GM19324 (cell line): ENCODE measurements around the gene UFD1.

Experiments used
- ATAC-seq: cut with Tn5 transposase; IDR thresholded peaks from one replicate; pipeline ENCODE4 v1.9.1; 2021; ENCODE audit warnings: mild to moderate bottlenecking, moderate library complexity; ENCODE audit not compliant: unreplicated experiment, low FRiP score

The UFD1 gene, protein sequence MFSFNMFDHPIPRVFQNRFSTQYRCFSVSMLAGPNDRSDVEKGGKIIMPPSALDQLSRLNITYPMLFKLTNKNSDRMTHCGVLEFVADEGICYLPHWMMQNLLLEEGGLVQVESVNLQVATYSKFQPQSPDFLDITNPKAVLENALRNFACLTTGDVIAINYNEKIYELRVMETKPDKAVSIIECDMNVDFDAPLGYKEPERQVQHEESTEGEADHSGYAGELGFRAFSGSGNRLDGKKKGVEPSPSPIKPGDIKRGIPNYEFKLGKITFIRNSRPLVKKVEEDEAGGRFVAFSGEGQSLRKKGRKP

DNA sequence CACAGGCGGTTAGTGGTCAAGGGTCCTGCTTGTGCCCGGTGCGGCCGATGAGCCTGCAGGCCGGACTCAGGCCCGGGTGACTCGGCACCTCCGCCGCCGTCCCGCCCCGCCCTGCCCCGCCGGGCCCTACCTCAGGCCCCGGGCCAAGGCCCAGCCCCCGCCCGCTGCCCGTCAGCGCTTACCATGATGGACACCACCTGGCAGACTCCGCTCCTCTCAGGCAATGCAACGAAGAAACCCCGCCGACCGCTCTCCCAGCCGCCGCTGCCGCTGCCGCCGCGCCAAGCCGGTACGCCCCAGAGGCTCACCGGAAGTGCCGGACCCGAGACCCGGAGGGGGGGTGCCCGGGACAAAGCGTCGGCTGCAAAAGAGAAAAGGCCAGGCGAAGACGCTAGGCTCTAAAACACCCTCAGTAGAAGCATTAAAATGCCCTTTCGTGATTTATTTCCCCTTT, at the start of gene UFD1:
Gene UFD1 (minus strand): TSS at position 293 of the 454 bp plus-strand sequence. CDS start 108 bp downstream, at position 185.
- ATAC-seq = peak; percentile 58

DNA sequence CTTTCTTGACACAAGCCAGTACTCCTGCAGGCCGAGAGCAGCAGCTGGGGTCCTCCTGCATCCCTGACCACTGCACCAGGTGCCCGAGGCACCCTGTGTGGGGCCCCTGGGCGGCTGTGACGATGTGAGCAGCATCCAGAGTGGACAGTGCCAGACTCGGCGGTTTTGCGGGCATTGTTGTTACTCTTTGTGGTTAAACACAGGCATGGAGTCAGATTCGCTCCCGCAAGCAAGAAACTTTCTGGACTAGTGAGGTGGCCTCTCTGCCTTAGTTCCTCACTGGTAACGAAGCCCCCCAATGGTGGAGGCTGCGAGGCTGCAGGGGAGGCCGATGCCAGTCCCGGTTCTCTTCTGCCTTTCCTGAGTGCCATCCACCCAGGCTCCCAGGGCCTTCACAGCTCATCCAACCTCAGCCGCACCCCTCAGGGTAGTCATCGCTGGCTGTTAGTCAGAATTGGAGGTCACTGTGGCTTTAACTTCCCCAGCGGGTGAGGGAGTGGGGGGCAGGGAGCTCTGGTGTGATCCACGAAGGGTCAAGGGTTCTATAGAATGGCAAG, 48.9 kb upstream of the UFD1 start:
- no peak for ATAC-seq

DNA sequence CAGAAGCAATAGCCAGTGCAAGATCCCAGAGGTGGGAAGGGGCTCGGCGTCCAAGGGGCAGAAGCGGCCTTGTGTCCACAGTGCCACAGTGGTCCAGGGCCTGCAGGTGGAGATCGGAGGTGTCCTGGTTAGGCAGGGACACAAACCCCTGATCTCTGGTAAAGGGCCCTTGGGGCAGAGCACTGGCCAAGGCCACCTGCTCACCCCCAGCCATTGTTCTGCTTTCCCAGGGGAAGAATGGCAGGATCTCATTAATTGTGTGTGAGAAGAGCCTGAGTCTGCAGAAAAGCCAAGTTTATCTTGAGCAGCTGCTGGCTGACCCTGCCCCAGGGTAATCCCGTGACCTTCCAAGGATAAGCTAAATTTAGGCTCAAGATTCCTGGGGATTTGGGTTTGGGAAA, 48.3 kb upstream of the UFD1 start:
- ATAC-seq = no peak

DNA sequence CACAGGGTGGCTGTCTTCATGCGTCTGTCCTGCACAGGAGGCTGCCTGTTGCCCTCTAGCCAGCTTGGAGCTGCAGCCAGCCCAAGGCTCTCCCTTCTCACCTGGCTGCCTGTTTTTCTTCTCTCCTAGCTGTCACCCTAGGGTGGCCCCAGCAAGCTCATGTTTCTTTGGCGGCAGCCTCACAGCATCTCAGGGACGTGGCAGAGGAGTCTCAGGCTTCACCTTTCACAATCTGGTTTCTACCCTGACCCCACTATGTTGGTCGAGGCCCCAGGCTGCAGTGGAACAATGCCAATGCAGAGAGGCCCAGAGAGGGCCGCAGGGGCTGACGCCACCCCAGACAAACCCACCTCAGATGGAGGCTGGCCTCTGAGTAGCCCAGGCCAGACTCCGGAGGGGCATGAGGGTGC, 47.7 kb upstream of the UFD1 start:
- ATAC-seq = no peak

DNA sequence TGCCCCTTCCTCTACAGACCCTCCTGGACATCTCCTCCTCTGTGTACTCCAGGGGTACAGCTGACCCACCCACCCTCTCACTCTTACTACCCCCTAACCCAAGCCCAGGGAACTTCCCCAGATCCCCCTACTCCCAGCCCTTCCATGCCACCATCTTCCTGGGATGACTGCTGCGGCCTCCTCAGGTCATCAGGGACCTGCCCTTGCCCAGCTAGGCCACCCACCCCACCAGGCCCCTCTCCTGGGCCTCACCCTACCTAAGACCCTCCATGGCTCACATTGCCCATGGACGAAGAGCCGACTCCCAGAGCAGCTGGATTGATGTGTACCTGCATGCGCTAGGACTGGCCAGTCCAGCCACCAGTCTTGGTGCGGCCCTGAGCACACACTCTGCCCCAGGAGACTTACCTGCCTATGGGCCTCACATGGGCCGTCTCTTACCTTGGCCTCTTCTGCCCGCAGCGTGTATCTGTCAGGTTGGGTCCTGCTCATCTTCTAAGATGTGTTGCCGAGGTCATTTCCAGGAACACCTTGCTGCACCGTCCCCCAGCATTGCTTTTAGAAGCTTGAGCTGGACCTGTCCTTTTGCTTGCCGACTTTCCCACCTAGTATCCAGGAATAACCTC, 47.2 kb upstream of the UFD1 start:
- no peak for ATAC-seq

DNA sequence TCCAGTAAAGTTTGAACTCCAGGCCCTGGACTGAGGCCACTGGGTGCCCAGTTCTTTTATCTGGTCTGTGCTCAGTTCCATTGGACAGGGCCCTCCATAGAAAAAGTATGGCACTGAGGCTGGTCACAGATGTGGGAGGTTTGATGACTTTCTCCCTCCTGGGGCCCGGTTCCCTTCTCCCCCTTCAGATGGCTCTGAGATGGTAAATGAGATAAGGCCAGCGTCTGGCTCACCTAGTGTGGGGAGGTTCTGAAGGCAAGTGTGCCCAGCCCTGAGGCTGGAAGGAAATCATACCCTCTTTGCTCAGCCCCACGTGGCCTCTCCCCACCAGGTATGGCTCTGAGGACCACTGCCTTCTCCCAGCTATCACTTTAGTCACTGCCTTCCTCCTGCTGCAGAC, 46.7 kb upstream of the UFD1 start:
- ATAC-seq = no peak

DNA sequence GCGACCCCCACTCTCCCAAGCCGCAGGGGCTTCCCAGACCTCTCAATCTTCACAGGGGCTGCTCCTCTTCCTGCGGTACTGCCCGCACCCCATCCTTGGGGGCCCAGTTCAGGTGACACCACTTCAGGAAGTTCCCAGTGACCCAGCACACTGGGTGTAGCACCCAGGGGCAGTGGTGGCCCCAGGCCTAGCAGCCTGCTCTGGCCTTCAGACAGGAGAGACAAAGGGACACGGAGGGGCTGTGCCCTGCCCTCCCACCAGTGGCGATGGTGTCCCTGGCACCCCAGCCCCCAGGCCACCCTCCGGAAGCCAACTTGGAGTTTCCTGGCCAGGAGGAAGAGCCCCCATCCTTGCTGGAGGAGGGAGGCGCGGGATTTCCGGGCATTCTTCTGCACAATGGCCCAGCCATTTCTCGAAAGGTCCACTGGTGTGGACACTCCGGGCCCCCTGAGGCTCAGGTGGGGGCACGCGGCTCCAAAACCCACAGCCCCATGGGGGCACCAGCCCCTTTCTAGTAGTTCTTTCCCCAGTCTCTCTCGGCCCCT, 46.2 kb upstream of the UFD1 start:
- ATAC-seq = no peak

DNA sequence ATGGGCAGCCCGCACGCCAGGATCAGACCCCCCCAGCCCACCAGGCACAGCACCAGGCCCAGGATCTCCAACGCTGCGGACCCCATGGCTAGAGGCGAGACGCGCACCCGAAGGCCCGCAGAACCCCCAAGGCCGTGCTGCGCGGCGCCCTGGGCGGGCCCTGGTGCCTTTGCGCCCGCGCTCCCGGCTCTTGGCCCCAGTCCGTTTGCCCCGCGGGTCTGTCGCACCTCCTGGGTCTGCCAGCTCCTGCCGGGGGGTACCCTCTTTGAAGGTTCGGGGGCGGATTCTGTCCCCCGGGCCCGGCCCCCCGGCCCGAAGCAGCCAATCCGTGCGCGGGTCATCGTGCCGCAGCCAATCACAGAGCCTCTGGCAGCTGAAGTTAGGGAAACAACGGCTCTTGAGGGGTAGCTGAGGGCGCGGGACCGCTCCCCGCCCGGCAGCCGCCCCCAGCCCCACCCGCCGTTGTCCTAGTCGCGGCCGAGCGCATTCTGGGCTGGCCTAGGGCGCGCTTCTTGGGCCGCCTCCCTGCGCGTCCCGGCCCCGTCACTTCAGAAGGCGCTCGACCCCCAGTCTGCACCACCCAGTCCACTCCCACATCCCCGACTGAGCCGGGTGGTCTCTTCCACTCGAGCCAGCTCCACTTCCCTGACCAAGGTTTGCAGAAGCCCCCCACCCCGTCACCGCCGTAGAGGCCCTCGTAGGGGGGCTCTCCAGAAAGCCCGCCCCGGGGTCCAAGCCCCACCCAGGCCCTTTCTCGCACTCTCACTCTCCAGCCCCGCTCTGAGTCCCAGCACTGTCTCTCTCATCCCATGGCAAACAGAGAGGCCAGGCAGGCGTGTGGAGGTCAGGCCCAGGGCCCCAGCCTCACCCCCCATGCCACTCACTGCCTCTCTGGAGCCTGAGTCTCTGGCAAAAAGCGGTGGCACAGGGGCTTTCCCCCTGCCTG, 45.5 kb upstream of the UFD1 start, which contains the start of gene CLDN5:
Gene CLDN5 (minus strand): TSS at position 241 of the 946 bp plus-strand sequence. CDS start 155 bp downstream, at position 86.
- no peak for ATAC-seq

DNA sequence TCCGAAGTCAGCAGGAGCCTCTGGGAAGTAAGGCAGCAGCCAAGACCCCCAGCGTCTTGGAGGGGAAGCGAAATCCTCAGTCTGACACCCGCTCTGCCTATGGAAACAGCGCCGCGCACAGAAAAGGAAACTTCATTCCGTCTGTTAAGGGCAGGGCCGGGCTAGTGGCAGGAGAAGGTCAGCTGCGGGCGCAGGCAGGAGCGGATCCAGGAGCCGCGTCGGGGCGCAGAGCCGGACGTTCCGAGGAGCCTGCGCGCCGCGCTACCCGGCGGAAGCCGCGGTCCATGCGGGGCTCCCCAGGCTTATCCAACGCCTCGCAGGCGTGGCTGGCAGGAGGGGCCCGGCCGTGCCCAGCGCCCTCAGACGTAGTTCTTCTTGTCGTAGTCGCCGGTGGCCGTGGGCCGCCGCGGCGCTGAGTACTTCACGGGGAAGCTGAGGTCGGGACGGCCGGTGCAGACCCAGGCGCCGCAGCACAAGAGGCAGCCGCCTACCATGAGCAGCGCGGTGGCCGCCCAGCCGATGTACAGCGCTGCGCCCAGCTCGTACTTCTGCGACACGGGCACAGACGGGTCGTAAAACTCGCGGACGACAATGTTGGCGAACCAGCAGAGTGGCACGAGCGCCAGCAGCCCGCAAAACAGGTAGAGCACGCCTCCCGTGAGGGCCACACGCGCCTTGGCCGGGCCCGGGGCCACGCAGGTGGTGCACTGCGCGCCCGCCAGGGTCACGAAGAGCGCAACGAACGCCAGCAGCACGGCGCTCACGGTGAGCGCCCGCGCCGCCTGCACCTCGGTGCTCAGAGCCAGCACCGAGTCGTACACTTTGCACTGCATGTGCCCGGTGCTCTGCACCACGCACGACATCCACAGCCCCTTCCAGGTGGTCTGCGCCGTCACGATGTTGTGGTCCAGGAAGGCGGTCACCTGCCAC, 44.5 kb upstream of the UFD1 start:
- no peak for ATAC-seq

DNA sequence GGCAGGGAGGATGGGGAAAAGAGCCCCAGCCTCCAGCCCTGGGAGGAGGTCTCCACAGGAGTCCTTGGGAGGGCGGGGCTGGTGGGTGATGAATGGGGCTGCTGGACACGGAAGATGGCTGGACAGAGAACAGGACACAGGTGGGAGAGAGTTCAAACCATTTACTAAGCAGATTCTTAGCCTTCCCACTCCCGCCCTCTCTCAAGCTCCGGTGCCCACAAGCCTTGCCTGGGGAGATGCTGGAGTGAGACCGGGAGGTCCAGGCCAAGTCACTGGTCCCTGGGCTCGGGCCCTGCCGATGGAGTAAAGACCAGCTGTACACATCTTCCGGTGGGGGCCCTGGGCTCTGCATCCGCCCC, 43.9 kb upstream of the UFD1 start:
- ATAC-seq = no peak

DNA sequence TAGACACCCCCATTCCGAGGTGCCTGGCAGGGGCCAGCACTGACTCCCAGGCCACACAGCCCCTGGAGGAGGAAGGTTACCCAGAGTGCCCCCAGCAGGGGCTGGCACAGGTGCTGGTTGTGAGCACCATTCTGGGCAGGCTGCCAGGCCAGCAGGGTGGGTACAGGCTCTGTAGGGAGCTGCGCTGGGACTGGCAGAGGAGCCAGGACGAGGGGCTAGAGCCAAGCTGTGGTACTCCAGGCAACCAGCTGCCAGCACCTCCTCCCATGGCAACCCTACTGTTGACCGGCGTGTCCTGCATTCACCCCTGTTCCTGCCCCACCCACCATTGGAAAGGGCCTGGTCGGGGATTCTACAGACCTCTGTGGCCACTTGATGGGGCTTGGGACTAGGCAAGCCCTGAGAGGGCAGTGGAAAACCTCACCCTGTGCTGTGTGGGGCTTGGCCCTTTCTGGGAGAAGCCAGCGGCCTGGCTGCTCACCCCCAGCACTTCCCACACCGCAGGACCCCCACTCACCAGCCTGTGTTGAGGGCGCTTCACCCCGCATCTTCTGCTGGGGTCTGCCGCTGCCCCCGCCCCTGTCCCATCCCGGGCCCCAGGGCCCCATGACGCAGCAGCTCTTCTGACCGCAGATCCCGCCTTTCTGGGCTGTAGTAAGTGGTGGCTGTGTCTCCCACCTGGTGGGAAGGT, 43.3 kb upstream of the UFD1 start:
- no peak for ATAC-seq

DNA sequence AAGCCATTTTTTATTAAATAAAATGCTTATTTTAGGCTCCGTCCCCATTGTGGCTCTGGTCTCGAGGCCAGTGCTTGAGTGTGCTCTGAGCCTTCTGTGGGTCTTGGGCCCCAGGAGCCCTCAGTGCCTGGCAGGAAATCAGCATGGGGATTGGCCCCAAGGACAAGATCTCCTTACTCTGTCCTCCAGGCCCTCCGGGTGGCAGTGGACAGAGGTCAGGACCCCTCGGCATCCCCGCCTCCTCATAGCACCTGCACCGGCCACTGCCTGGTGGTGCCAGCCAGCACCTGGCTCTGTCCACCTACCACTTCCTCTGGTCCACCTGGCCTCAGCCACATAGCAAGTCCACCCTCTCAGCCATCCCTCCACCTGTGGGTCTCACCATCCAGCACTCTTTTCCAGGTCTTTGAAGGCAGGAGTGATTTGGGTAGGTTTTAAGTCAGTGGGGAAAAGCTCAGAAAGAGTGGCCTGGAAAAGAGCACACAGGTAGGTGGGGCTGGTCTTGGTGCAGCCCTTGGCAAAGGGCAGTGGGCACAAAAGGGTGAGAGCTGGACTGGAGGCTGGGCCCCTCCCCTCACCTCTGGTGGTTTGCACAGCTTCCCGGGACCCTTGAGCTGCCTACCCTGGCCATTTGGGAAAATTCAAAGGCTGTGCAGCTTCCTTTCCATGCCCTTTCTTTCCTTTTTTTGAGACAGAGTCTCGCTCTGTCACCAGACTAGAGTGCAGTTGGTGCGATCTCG, 41.7 kb upstream of the UFD1 start:
- no peak for ATAC-seq

DNA sequence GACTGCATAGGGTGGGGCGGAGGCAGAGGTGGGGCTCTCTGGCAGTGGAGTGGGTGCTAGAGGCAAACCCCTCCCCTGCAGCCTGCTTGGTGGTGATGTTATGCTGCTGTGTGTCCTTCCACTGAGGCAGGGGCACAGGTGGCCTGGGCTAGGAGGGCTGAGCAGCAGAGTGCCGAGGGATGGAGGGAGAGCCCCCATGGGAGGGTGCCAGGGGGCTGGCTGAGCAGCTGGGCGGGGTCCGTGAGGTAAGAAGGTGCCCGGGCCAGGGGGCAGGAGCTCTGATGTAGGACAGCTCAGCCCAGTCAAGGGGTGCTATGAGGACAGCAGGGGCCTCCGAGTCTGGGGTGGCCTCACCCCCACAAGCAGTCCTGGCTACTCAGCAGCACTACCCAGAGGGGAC, 41.0 kb upstream of the UFD1 start:
- no peak for ATAC-seq

DNA sequence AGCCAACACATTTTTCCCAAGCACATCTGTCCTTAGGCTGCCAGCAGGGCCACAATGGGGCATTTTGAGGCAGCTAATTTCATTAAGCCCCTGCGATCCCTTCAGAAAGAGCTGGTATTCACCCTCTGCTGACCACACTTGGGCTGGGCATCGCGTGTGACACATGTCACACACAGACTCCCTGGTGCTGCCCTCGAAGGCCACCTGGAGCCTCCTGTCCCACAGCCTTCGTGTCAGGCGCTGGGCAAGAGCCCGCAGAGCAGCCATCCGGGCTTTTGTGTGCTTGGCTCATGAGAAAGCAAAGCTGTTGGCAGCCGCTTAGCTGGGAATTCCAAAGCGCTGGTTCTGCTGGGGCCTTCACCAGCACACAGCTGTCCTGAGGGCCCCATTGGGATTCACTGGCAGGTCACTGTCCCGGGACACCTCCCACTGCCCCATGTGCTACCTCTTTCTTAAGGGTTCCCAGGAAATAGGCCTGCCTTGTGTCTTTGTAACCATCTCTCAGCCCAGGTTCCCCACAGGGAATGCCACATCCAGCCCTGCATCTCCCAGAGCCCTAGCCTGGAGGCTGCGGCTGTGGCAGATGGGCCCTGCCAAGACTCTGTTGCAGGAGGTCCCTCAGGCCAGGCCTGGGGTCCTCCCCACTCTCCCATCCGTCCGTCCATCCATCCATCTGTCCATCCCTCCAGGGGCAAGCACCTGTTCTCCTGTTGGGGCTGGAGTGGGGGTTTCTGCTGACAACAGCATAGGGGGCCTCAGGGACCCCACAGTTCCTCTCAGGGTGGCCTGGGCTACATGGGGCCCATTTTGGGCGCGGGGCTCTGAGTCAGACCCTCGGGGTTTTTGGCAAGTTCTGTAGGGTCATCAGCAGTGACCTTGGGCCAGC, 40.3 kb upstream of the UFD1 start:
- no peak for ATAC-seq

DNA sequence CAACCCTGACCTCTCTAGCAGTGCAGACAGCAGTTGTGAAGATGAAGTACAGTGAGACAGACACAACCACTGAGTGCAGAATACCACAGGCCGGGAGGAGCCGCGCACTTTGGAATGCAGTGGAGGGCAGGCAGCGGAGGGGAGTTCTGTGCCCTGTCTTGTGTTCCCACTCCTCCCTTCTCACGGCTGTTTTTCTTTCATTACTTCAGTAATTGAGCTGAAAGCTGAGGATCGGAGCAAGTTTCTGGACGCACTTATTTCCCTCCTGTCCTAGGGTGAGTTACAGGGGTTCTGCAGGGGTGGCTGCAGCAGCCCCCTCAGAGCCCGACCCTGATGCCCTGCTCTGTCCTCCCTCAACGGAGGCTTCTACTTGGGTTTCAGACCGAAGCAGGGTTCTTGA, 39.6 kb upstream of the UFD1 start:
- ATAC-seq = no peak

DNA sequence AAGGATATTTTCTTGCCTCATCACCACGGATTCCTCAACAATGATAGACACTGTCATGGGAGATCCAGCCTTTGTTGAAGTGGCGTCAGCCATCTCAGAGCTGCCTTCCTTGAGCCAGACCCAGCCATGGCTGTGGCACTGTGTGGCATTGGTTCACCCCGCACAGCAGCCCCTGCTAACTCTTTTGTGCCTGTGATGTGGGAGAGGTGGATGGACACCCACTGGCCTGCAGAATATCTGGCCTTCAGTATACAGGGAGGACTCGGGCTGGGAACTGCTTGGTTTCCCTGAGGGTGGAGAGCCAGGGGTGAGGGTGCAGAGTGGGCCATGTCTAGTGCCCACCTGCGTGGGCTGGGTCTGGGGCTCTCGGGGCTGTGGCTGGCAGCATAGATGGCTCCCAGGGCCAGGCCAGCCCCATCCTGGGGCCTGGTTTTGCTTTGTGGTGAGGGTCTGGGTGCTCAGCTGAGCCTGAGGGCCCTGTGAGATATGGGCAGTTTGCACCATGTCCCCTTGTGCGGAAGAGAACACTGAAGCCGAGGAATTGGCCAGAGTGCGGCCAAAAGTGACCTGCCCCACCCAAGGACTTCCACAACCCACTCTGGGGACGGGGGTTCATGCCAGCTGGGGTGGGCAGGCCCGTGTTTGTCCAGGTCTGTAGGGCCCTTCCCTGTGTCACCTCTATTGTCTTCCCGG, 39.1 kb upstream of the UFD1 start:
- ATAC-seq = no peak

DNA sequence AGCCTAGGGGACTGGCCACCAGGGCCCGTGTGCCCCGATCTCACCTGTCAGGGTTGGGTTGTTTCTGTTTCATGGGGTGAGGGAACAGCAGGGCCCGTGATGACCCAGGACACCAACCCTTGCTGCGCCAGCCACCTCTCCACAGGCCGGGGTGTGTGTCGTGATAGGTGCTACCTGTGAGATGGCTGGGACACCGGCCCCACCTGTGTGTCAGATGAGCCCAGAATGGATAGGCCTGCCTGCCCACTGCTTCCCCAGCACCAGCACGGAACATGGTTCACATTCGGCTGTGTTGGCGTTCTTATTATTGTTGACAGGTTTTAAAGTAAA, 38.1 kb upstream of the UFD1 start:
- no peak for ATAC-seq
